Karpas-422 (cell line): ENCODE data around the gene CASP9. TPM values are rescaled to one million over a fixed set of nuclear protein-coding genes. Genes with fewer than 3 reads are reported as not detected.

Experiments
- DNase-seq: peaks from one replicate; pipeline ENCODE4 v3.0.0-alpha.2; 2015
- H2AFZ ChIP-seq: fragments of 200-600 bp; sonication (generic); 2 replicates; pipeline ENCODE4 v1.6.1; 2014; ENCODE audit warnings: antibody characterized with exemption, low read length, mixed read lengths
- H3K27ac ChIP-seq: fragments of 200-600 bp; sonication (generic); 2 replicates; pipeline ENCODE4 v1.5.1; 2014; ENCODE audit warnings: mild to moderate bottlenecking, low read length, moderate library complexity
- H3K27me3 ChIP-seq: fragments of 200-600 bp; sonication (generic); 2 replicates; pipeline ENCODE4 v1.6.1; 2014; ENCODE audit warnings: low read length, mixed read lengths
- H3K36me3 ChIP-seq: fragments of 200-600 bp; sonication (generic); 2 replicates; pipeline ENCODE4 v1.6.1; 2014; ENCODE audit warnings: low read length, mixed read lengths; ENCODE audit not compliant: insufficient read depth
- H3K4me1 ChIP-seq: fragments of 200-600 bp; sonication (generic); 2 replicates; pipeline ENCODE4 v1.6.1; 2014; ENCODE audit warnings: mild to moderate bottlenecking, low read length, mixed read lengths
- H3K4me2 ChIP-seq: fragments of 200-600 bp; sonication (generic); 2 replicates; pipeline ENCODE4 v1.6.1; 2014; ENCODE audit warnings: low read length, low read depth, mild to moderate bottlenecking; ENCODE audit not compliant: poor library complexity, severe bottlenecking
- H3K4me3 ChIP-seq: fragments of 200-600 bp; sonication (generic); 2 replicates; pipeline ENCODE4 v1.5.1; 2014; ENCODE audit warnings: mild to moderate bottlenecking, antibody characterized with exemption, low read length, mixed read lengths
- H3K79me2 ChIP-seq: fragments of 200-600 bp; sonication (generic); 2 replicates; pipeline ENCODE4 v1.6.1; 2014; ENCODE audit warnings: mild to moderate bottlenecking, low read length, mixed read lengths
- H3K9ac ChIP-seq: fragments of 200-600 bp; sonication (generic); 2 replicates; pipeline ENCODE4 v1.6.0; 2014; ENCODE audit warnings: low read length
- H3K9me2 ChIP-seq: fragments of 200-600 bp; sonication (generic), shearing (Covaris generic); replicated peaks from 2 replicates; pipeline ENCODE4 v1.6.0; 2014; ENCODE audit warnings: mild to moderate bottlenecking, low read length, moderate library complexity; ENCODE audit not compliant: insufficient read depth
- H3K9me3 ChIP-seq: fragments of 300-700, 200-600 bp; sonication (generic); 2 replicates; pipeline ENCODE4 v1.6.1; 2014; ENCODE audit warnings: low read length, mixed read lengths
- H4K20me1 ChIP-seq: fragments of 200-600 bp; sonication (generic); 2 replicates; pipeline ENCODE4 v1.6.1; 2014; ENCODE audit warnings: mild to moderate bottlenecking, antibody characterized with exemption, low read length, low read depth; ENCODE audit not compliant: insufficient read depth
- small RNA-seq: library from RNA; depleted of rRNA; stranded (forward); fragments of <200 nt; gene quantifications from one replicate; pipeline ENCODE3, GENCODE V24; 2014
- total RNA-seq: library from RNA; depleted of rRNA; stranded (reverse); fragments of >200 nt; shearing (Covaris generic); gene quantifications from 2 replicates; pipeline ENCODE4 v1.2.3, GENCODE V29; 2014; ENCODE audit warnings: low replicate concordance; rRNA removed

CASP9 gene
- total RNA-seq, 1 experiment from 2014 or later = 31.8 TPM

DNA sequence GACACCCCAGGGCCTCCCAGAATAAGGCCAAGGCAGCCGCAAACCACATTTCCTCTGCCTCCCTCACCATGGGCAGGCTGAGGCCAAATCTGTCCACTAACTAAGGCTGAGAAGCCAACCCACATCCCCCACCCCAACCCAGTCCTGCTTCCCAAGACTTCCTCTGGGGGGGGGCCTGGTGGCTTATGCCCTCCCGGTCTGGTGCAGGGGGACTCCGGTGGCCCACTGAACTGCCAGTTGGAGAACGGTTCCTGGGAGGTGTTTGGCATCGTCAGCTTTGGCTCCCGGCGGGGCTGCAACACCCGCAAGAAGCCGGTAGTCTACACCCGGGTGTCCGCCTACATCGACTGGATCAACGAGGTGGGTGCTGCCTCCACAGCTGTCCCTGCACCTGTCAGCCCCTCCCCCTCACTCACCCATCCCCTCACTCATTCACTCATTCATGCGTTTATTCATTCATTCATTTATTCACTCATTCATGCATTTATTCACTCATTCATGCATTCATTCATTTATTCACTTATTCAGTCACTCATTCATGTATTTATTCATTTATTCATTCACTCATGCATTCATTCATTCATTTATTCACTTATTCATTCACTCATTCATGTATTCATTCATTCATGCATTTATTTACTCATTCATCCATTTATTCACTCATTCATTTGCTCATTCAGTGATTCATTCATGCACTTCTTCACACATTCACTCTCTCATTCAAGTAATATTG, 78.5 kb downstream of the CASP9 start:
- Histone ChIP-seq H3K79me2 (no peaks in the 10 kb centered on the region), H3K36me3 (no peaks in the 10 kb centered on the region), H3K27ac (no peak overlapping the region), H3K9me2 (no peaks in the 10 kb centered on the region), H3K4me1 (no peaks in the 10 kb centered on the region), H3K27me3 (no peaks in the 10 kb centered on the region), H3K4me3 (no peak overlapping the region), H3K9me3 (no peaks in the 10 kb centered on the region), H2AFZ (no peak overlapping the region), H3K4me2 (no peak overlapping the region), H4K20me1 (no peaks in the 10 kb centered on the region), H3K9ac (no peak overlapping the region)
- DNase-seq = no peak

DNA sequence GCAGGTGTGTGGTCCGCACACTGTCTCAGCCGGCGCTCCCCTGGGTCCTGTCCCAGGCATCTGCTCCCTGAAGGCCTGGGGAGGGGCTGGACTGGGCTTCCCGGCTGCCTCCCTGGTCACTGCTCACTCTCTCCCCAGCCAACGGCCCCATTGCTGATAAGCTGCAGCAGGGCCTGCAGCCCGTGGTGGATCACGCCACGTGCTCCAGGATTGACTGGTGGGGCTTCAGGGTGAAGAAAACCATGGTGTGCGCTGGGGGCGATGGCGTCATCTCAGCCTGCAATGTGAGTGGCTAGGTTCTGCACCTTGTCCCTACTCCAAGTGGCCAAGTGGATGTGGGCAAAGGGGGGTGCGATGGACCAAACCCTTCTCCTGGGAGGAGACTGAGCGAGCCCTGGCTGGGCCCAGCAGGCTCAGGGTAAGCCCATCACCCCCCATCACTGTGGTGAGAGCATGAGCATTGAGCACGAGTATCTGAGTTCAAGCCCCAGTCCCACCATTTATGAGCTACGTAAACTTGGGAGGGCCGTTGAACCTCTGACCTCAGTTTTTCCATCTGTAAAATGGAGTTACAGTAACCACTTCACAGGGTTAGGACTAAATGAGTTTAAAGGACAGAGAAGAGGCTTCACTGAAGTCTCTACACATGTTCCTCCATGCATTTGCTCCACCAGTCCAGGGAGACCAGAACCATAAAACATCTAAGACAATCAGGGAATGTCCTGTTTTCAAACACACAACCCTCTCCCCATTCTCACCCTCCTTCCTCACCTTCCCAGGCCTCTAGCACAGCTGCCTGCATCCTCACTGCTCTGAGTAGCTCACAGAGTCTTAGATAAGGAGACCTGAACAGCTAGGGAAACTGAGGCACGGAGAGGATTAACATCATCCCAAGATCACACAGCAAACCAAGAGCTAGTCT, 79.3 kb downstream of the CASP9 start:
- no peaks in the 10 kb centered on the region for H3K9me2 ChIP-seq
- no peak overlapping the region for H3K4me3 ChIP-seq
- H2AFZ ChIP-seq = no peak overlapping the region
- no peaks in the 10 kb centered on the region for H3K9me3 ChIP-seq
- no peaks in the 10 kb centered on the region for H3K27me3 ChIP-seq
- DNase-seq = no peak
- H3K79me2 ChIP-seq = no peaks in the 10 kb centered on the region
- no peak overlapping the region for H3K4me2 ChIP-seq
- no peak overlapping the region for H3K27ac ChIP-seq
- H3K4me1 ChIP-seq = no peaks in the 10 kb centered on the region
- H3K36me3 ChIP-seq = no peaks in the 10 kb centered on the region
- no peaks in the 10 kb centered on the region for H4K20me1 ChIP-seq
- no peak overlapping the region for H3K9ac ChIP-seq

DNA sequence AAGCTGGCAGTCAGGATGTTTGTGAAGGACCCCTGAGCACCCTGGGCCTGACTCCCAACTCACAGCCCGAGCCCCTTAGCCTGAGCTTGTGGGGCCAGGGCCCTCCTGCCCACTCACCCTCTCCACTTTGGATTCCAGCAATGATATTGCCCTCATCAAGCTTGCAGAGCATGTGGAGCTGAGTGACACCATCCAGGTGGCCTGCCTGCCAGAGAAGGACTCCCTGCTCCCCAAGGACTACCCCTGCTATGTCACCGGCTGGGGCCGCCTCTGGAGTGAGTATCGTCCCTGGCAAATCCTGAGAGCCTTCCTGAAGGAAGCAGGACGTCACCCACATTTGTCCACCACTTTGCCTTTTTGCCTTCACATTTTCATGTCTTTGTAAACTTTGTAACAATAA, 80.7 kb downstream of the CASP9 start:
- Histone ChIP-seq H3K27me3 (no peaks in the 10 kb centered on the region), H4K20me1 (no peaks in the 10 kb centered on the region), H3K4me1 (no peaks in the 10 kb centered on the region), H3K4me2 (no peak overlapping the region), H3K4me3 (no peak overlapping the region), H3K9me3 (no peaks in the 10 kb centered on the region), H3K79me2 (no peaks in the 10 kb centered on the region), H3K27ac (no peak overlapping the region), H3K9ac (no peak overlapping the region), H2AFZ (no peak overlapping the region), H3K36me3 (no peaks in the 10 kb centered on the region), H3K9me2 (no peaks in the 10 kb centered on the region)
- no peak for DNase-seq

DNA sequence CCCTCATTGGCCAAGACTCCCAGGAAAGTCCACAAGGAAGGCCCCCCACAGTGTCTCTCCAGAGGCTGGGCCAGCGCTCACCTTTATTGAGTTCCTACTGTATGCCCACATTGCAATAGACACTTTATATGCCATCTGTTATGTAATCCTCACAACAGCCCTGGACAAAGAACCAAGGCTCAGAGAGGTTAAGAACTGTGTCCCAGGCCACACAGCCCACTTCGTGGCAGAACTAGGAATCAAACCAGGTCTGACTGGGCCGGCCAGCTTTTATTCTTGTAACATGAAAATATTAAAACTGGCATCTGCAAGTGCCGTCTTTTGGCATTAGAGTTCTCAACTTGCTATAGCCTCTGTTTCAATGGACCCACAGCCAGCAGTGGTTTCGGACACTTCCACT, 81.3 kb downstream of the CASP9 start:
- Histone ChIP-seq H3K27ac (no peak overlapping the region), H3K9me2 (no peaks in the 10 kb centered on the region), H3K36me3 (no peaks in the 10 kb centered on the region), H3K4me3 (no peak overlapping the region), H3K79me2 (no peaks in the 10 kb centered on the region), H3K4me2 (no peak overlapping the region), H4K20me1 (no peaks in the 10 kb centered on the region), H3K27me3 (no peaks in the 10 kb centered on the region), H3K9ac (no peak overlapping the region), H2AFZ (no peak overlapping the region), H3K4me1 (no peaks in the 10 kb centered on the region), H3K9me3 (no peaks in the 10 kb centered on the region)
- no peak for DNase-seq

DNA sequence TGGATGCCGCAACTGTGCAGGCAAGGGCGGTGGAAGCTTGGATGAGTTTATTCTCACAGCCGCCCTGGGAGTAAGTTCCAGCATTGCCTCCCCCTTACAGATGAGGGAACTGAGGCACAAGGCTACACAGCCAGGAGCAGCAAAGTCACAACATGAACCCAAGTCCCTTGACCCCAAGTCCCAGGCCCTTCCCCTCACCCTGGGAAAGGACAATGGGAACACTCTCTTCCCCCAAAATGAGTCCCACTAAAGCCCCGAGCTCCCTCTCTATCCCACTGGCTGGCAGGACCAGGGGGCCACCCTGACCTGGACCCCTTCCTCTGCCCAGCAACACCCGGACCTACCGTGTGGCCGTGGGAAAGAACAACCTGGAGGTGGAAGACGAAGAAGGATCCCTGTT, 81.9 kb downstream of the CASP9 start:
- Histone ChIP-seq H2AFZ (no peak overlapping the region), H3K9me2 (no peaks in the 10 kb centered on the region), H3K27me3 (no peaks in the 10 kb centered on the region), H3K36me3 (no peaks in the 10 kb centered on the region), H3K4me2 (no peak overlapping the region), H3K27ac (no peak overlapping the region), H3K4me3 (no peak overlapping the region), H3K9me3 (no peaks in the 10 kb centered on the region), H3K9ac (no peak overlapping the region), H4K20me1 (no peaks in the 10 kb centered on the region), H3K79me2 (no peaks in the 10 kb centered on the region), H3K4me1 (no peaks in the 10 kb centered on the region)
- DNase-seq = no peak

Small RNA genes lying within 50 kb of the gene (small RNA-seq; reads per million reads assigned to genes)
- not detected for gene SCARNA21B

Other genes starting within 250 kb of the CASP9 start
- 24.9 and 57.8 TPM in 2 replicates for gene EFHD2, start 114.3 kb downstream of the CASP9 start, total RNA-seq
- not detected in 2 replicates for gene CTRC, start 85.8 kb downstream of the CASP9 start, total RNA-seq
- not detected in 2 replicates for gene CELA2A, start 67.5 kb downstream of the CASP9 start, total RNA-seq
- not detected in 2 replicates for gene CELA2B, start 48.1 kb downstream of the CASP9 start, total RNA-seq
- gene DNAJC16, start 2.6 kb upstream of the CASP9 start, total RNA-seq = 15.5 and 31.0 TPM in 2 replicates
- gene AGMAT, start 60.8 kb upstream of the CASP9 start, total RNA-seq = 3.3 and 8.6 TPM in 2 replicates
- gene DDI2, start 93.2 kb upstream of the CASP9 start, total RNA-seq = 29.3 and 40.0 TPM in 2 replicates
- gene PLEKHM2, start 160.1 kb upstream of the CASP9 start, total RNA-seq = 41.8 and 60.5 TPM in 2 replicates
- 0.52 and 0.83 TPM in 2 replicates for gene SLC25A34, start 212.0 kb upstream of the CASP9 start, total RNA-seq
- not detected in 2 replicates for gene TMEM82, start 218.3 kb upstream of the CASP9 start, total RNA-seq
- not detected in 2 replicates for gene FBLIM1, start 234.6 kb upstream of the CASP9 start, total RNA-seq